ENCODE data around the gene ZBTB8B. TPM values are rescaled to one million over a fixed set of nuclear protein-coding genes. Genes with fewer than 3 reads are reported as not detected.

ZBTB8B gene
- total RNA-seq: under 0.01 TPM in 1 of 2 replicates, not detected in the other

DNA sequence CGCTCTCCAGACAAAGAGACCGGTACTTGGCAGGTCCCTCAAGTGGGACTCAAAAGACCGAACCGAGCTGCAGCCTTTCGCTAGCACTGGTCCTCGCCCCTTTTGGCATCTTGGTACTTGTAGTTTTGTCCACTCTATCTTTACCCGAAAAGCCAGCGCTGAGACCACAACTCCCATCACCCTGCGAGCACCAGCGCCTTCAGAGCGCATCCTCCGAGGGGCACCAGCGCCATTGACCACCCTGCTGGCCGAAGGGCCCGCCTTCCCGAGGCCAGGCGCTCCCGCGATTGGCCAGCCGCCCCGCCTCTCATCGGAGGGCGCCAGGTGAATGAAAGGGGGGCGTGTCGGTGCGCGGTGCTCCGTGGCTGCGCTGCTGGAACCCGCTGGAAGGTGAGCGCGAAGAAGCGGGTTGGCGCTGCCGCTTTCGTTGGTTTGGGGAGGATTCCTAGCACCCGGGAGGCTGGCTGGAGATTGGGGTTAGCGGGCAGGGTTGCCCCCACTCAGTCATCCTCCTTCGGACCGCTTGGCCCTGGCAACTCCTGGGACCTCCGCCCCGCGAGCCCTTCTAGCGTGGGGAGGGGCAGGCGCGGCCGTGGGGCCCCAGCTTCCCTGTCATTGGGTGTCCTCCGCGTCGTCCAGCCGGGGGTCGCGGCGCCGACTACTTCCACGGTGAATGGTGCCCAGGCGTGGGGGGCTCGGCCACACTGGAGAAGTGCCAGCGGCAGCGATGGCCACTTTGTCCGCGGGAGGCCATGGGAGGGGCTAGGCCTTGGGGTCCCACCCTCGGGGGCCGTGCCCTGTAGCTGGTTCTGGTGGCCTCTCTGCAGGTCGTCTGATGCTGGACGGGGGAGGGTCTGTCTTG is at the start of gene ZBTB8B:
Gene ZBTB8B, plus strand, starts transcription at position 357 of the 862 bp plus-strand sequence. CDS start 5,553 bp downstream, outside the sequence.

Other genes with a start within 250 kb of the ZBTB8B start
- gene TMEM234, start 242.7 kb upstream of the ZBTB8B start, total RNA-seq: 9.4 and 10.1 TPM in 2 replicates
- gene EIF3I, start 242.7 kb upstream of the ZBTB8B start, total RNA-seq: 456 and 480 TPM in 2 replicates
- 20.3 and 24.0 TPM in 2 replicates for gene FAM167B, start 217.8 kb upstream of the ZBTB8B start, total RNA-seq
- 0.20 TPM in 1 of 2 replicates, not detected in the other for gene LCK, start 213.8 kb upstream of the ZBTB8B start, total RNA-seq
- gene HDAC1, start 173.0 kb upstream of the ZBTB8B start, total RNA-seq: 128 and 129 TPM in 2 replicates
- gene MARCKSL1, start 128.8 kb upstream of the ZBTB8B start, total RNA-seq: 119 and 130 TPM in 2 replicates
- gene FAM229A, start 102.6 kb upstream of the ZBTB8B start, total RNA-seq: 0.13 and 0.79 TPM in 2 replicates
- gene TSSK3, start 102.5 kb upstream of the ZBTB8B start, total RNA-seq: not detected in 2 replicates
- gene BSDC1, start 70.6 kb upstream of the ZBTB8B start, total RNA-seq: 56.6 and 61.3 TPM in 2 replicates
- gene ZBTB8A, start 74.4 kb downstream of the ZBTB8B start, total RNA-seq: 3.0 and 3.7 TPM in 2 replicates
- 37.9 and 39.6 TPM in 2 replicates for gene ZBTB8OS, start 185.5 kb downstream of the ZBTB8B start, total RNA-seq
- gene RBBP4, start 186.1 kb downstream of the ZBTB8B start, total RNA-seq: 113 and 117 TPM in 2 replicates
- 6.3 and 10.6 TPM in 2 replicates for gene SYNC, start 237.7 kb downstream of the ZBTB8B start, total RNA-seq